K562 (cell line): ENCODE results near the gene DCAF4. TPM values are rescaled to one million over a fixed set of nuclear protein-coding genes. Genes with fewer than 3 reads are reported as not detected.

Source experiments
- ATAC-seq: fragments of 200-7000 bp; cut with Tn5 transposase; 3 replicates; pipeline ENCODE4 v1.9.1; 2020; ENCODE audit warnings: moderate library complexity
- BruUV-seq: library from RNA; stranded (reverse); fragments of 400-500 nt; replicated peaks from 2 replicates; lab custom pipeline; 2021; lab: Mats Ljungman, UMichigan
- CTCF ChIA-PET: fragments of 300-600 bp; formaldehyde crosslinking; extraction: SDS; loops from one replicate; lab custom pipeline; 2021; ENCODE audit warnings: low intra/inter-chr PET ratio; lab: Yijun Ruan, JAX
- POLR2A ChIA-PET: fragments of 300-600, 350-650 bp; sonication (Branson Sonifier 250); formaldehyde crosslinking; extraction: SDS; loops from one replicate; lab custom pipeline; 2021; ENCODE audit warnings: antibody characterized with exemption, inconsistent platforms; lab: Yijun Ruan, JAX
- DNase-seq, 4 experiments: peaks; one replicate each; pipeline versions ENCODE4 v3.0.0 to v3.0.0-alpha.2; 2011 to 2018; ENCODE audit warnings: low spot score in 3 of 4, mixed read lengths in 3 of 4; ENCODE audit errors: extremely low read depth in 1 of 4
- FAIRE-seq: peaks from 2 replicates; lab custom pipeline; 2011; peaks lifted over from hg19 to GRCh38; lab: Jason Lieb, UNC
- H2AFZ ChIP-seq: 2 replicates; pipeline ENCODE4 v1.6.0; 2011; ENCODE audit warnings: low read depth, low read length, control low read depth, inconsistent platforms
- H3K27ac ChIP-seq: fragments of 200-600 bp; 3 replicates; pipeline ENCODE4 v1.8.0; 2011; ENCODE audit warnings: low read depth, mild to moderate bottlenecking, control low read depth, inconsistent platforms, low read length, moderate library complexity, mixed read lengths; ENCODE audit errors: extremely low read depth
- H3K27me3 ChIP-seq, 2 experiments: fragments of 300-600 bp in 1 of 2; 2 replicates in 1 of 2; 3 replicates in 1 of 2; pipeline versions ENCODE4 v1.6.0 to v1.8.0; 2011; ENCODE audit warnings: inconsistent platforms in 2 of 2, low read length in 2 of 2, mild to moderate bottlenecking in 1 of 2, mixed read lengths in 1 of 2, moderate library complexity in 1 of 2; ENCODE audit not compliant: control insufficient read depth in 2 of 2, insufficient read depth in 2 of 2
- H3K36me3 ChIP-seq: fragments of 300-600 bp; 3 replicates; pipeline ENCODE4 v1.8.0; 2011; ENCODE audit warnings: mild to moderate bottlenecking, low read length, inconsistent platforms; ENCODE audit not compliant: control insufficient read depth, insufficient read depth
- H3K4me1 ChIP-seq, 2 experiments: fragments of 200-600 bp in 1 of 2; replicated peaks in 1 of 2; 2 replicates in 1 of 2; 3 replicates in 1 of 2; pipeline versions ENCODE4 v1.5.1 to v1.8.0; 2011; ENCODE audit warnings: inconsistent platforms in 2 of 2, low read length in 2 of 2, mild to moderate bottlenecking in 1 of 2, mixed read lengths in 1 of 2, moderate library complexity in 1 of 2; ENCODE audit not compliant: control insufficient read depth in 2 of 2, insufficient read depth in 2 of 2
- H3K4me2 ChIP-seq: 2 replicates; pipeline ENCODE4 v1.6.1; 2011; ENCODE audit warnings: low read length, control low read depth, inconsistent platforms, mixed read lengths; ENCODE audit not compliant: insufficient read depth
- H3K4me3 ChIP-seq: fragments of 200-600 bp; sonication (generic), shearing (Covaris generic); 2 replicates; pipeline ENCODE4 v1.5.1; 2016; ENCODE audit warnings: control low read depth, inconsistent platforms
- H3K79me2 ChIP-seq: fragments of 200-600 bp; 3 replicates; pipeline ENCODE4 v1.8.0; 2011; ENCODE audit warnings: low read length, inconsistent platforms; ENCODE audit not compliant: control insufficient read depth, insufficient read depth
- H3K9ac ChIP-seq, 2 experiments: 2 replicates each; pipeline versions ENCODE4 v1.6.0 to v1.6.1; 2011; ENCODE audit warnings: low read depth in 2 of 2, low read length in 2 of 2, control low read depth in 1 of 2, inconsistent platforms in 1 of 2, mild to moderate bottlenecking in 1 of 2, mixed read lengths in 1 of 2; ENCODE audit not compliant: insufficient read depth in 1 of 2
- H3K9me1 ChIP-seq: one replicate; pipeline ENCODE4 v1.6.0; 2011; ENCODE audit warnings: inconsistent platforms, mild to moderate bottlenecking, low read length, moderate library complexity; ENCODE audit not compliant: control insufficient read depth, insufficient read depth
- H3K9me3 ChIP-seq: replicated peaks from 2 replicates; pipeline ENCODE4 v1.5.1; 2011; ENCODE audit warnings: low read depth, low read length, inconsistent platforms; ENCODE audit not compliant: control insufficient read depth, insufficient read depth
- H4K20me1 ChIP-seq: replicated peaks from 2 replicates; pipeline ENCODE4 v1.6.1; 2011; ENCODE audit warnings: low read length, inconsistent platforms, mixed read lengths; ENCODE audit not compliant: control insufficient read depth, insufficient read depth
- C11orf30 ChIP-seq: fragments of 450-650 bp; IDR thresholded peaks from 2 replicates; pipeline ENCODE4 v1.6.1; 2016; ENCODE audit warnings: low read depth, mild to moderate bottlenecking
- CXXC5 ChIP-seq: fragments of 250-450 bp; sonication (Bioruptor Pico); IDR thresholded peaks from 2 replicates; pipeline ENCODE4 v1.8.0; 2022; ENCODE audit warnings: inconsistent platforms, mild to moderate bottlenecking, moderate library complexity
- ERF ChIP-seq: fragments of 450-650 bp; formaldehyde crosslinking; IDR thresholded peaks from 2 replicates; pipeline ENCODE4 v1.4.0; 2020; ENCODE audit warnings: mild to moderate bottlenecking, mixed read lengths
- LCOR ChIP-seq: sonication (generic); formaldehyde crosslinking; IDR thresholded peaks from 2 replicates; pipeline ENCODE4 v1.8.0; 2022; ENCODE audit warnings: mild to moderate bottlenecking, missing genetic modification reagents
- MAFF ChIP-seq: IDR thresholded peaks from 2 replicates; pipeline ENCODE4 v1.6.1; 2012; ENCODE audit warnings: low read length, improper control_type of control experiment
- MAFG ChIP-seq: fragments of 450-650 bp; conservative IDR thresholded peaks from 2 replicates; pipeline ENCODE4 v1.6.1; 2016; ENCODE audit warnings: missing genetic modification characterization, missing compliant biosample characterization
- ZKSCAN3 ChIP-seq: fragments of 250-450 bp; sonication (Bioruptor Pico); IDR thresholded peaks from 2 replicates; pipeline ENCODE4 v1.4.0; 2020
- ZNF316 ChIP-seq: fragments of 450-650 bp; IDR thresholded peaks from 2 replicates; pipeline ENCODE4 v1.6.1; 2016
- WGBS: fragments of 100-300 bp; shearing (Covaris generic); methylation state at CpG from one replicate; pipeline ENCODE4 v1.1.6; 2016; ENCODE audit warnings: low coverage, mixed read lengths; ENCODE audit not compliant: insufficient coverage; ENCODE audit errors: missing lambda C conversion rate; 5-methylcytosine and 5-hydroxymethylcytosine counted together
- in situ Hi-C: fragments of 300-500 bp; cut with MboI; formaldehyde crosslinking; loops from 4 replicates; pipeline ENCODE4 v1.15.0; 2018; ENCODE audit warnings: inconsistent platforms, mixed read lengths
- intact Hi-C: fragments of 100-400 bp; cut with micrococcal nuclease; formaldehyde crosslinking; loops from 2 replicates; pipeline ENCODE4 v1.14.2; 2022
- polyA plus RNA-seq, 8 experiments: library from polyadenylated mRNA; depleted of rRNA in 4 of 8; stranded (reverse) in 5 of 8; unstranded in 3 of 8; fragments of >200 nt; fragmentation: Nextera tagmentation in 2 of 8; fragmentation: Illumina TruSeq in 1 of 8; extraction: Ambion mirVana in 2 of 8; extraction: Trizol in 1 of 8; gene quantifications; 2 replicates each; pipeline versions ENCODE4 v1.2.1 to v1.2.3, GENCODE V29; 2011 to 2014; ENCODE audit warnings: inconsistent platforms in 1 of 8, missing spikeins in 1 of 8
- total RNA-seq, 7 experiments: library from RNA; depleted of rRNA in 6 of 7; stranded (reverse); fragments of >200 nt in 6 of 7; fragmentation: Illumina TruSeq in 2 of 7; extraction: Trizol in 2 of 7; gene quantifications; 2 replicates each; pipeline versions ENCODE4 v1.2.1 to v1.2.3, GENCODE V29; 2011 to 2021; ENCODE audit warnings: low replicate concordance in 1 of 7
- TF ChIP-seq, protein P1 (sequence below): sonication (generic); formaldehyde crosslinking; IDR thresholded peaks from 2 replicates; pipeline ENCODE4 v1.8.0; 2022; ENCODE audit warnings: missing genetic modification reagents, mild to moderate bottlenecking, borderline replicate concordance

DCAF4 gene
- total and polyA plus RNA-seq, 9 of the 15 experiments (the other 6 are each of a cell fraction or from before 2014, with no cell fraction given), result 2.7 to 49.2 (median 22.9) TPM

DNA sequence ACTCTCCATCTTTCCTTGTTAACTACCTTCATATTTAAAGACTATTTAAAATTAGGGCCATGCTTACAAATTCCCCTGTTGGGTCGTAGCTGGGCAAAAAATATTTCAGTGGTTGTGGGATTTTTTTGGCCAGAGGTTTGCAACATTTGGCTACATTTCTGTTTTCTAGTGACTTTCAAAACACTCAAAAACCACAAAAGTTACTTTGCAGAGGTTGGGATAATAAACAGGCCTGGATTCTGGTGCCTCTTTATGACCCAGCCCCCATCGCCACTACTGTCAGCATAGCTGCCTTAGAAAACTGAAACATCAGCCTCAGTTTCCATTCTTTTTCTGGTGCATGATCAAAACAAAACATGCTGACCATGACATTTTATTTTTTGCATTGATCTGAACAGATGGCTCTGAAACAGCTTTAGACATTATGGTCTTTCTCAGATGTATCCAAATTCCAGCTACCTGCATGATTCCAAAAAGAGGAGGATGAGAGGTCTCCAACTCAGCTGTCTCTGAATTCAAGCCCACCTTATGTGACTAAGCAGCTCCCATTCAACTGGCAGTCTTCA, 37.5 kb upstream of the DCAF4 start:
- Histone ChIP-seq H3K27me3 (peaks cover 0 to 9% of the 10 kb centered on the region in 2 experiments; a peak in 3 of 5 replicates), H3K36me3 (no peaks in the 10 kb centered on the region), H3K9me3 (no peaks in the 10 kb centered on the region), H3K4me1 (peaks cover 0 to 18% of the 10 kb centered on the region in 2 experiments; a peak in 3 of 5 replicates), H3K9ac (no peak overlapping the region), H3K79me2 (no peaks in the 10 kb centered on the region), H3K9me1 (no peaks in the 10 kb centered on the region), H3K27ac (no peak overlapping the region), H3K4me3 (no peak overlapping the region), H4K20me1 (no peaks in the 10 kb centered on the region), H2AFZ (no peak overlapping the region), H3K4me2 (no peak overlapping the region)
- ChIA-PET POLR2A (interaction anchor here (0.7 kb wide), 1 partner anchor 20 kb away, joined by 3 read pairs; no protein-coding TSS in a partner anchor), CTCF (no interaction called here)
- no peak for TF ChIP-seq LCOR (CRISPR knock-in tag)
- TF ChIP-seq MAFG (tag), result peak; percentile 47; the same call in 1 of the 2 replicates
- TF ChIP-seq ZNF316, result peak; percentile 81
- TF ChIP-seq, protein P1, sequence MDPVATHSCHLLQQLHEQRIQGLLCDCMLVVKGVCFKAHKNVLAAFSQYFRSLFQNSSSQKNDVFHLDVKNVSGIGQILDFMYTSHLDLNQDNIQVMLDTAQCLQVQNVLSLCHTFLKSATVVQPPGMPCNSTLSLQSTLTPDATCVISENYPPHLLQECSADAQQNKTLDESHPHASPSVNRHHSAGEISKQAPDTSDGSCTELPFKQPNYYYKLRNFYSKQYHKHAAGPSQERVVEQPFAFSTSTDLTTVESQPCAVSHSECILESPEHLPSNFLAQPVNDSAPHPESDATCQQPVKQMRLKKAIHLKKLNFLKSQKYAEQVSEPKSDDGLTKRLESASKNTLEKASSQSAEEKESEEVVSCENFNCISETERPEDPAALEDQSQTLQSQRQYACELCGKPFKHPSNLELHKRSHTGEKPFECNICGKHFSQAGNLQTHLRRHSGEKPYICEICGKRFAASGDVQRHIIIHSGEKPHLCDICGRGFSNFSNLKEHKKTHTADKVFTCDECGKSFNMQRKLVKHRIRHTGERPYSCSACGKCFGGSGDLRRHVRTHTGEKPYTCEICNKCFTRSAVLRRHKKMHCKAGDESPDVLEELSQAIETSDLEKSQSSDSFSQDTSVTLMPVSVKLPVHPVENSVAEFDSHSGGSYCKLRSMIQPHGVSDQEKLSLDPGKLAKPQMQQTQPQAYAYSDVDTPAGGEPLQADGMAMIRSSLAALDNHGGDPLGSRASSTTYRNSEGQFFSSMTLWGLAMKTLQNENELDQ (CRISPR knock-in tag), result no peak
- TF ChIP-seq ZKSCAN3 (CRISPR knock-in tag), result no peak
- TF ChIP-seq ERF (CRISPR knock-in tag), result no peak
- peak; percentile 19; the same call in 1 of the 2 replicates for TF ChIP-seq MAFF
- peak; percentile 53; the same call in 1 of the 2 replicates for TF ChIP-seq C11orf30
- TF ChIP-seq CXXC5 (CRISPR knock-in tag), result no peak
- ATAC-seq (no peak), FAIRE-seq (no peak), DNase-seq (no peak)
- intact Hi-C loops, result no loop called here
- BruUV-seq, result no TSS peak
- in situ Hi-C loops, result no loop called here
- 12% methylated on average over 2 of the region's 2 CpGs for WGBS
